Measurements from ENCODE around the gene PROSER3.

PROSER3 gene

DNA sequence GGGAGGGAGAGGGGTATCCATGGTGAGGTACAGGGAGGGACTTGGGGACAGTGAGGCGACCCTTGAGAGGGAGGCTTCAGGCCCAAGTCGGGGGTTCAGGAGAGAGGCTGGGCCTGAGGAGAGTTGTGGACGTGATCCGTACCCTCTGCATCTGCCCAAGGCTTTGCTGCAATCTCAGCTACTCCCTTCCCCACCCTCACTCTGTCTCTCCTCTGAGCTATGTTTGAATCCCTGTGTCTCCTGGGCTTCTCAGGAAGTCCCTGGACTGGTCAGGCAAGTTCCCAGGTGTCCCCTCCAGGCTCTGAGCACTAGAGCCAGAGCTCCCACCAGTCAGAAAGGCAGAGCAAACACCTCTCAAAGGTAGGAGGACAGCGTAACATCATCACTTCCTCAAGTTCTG is 7.8 kb upstream of the PROSER3 start:
- Histone ChIP-seq H3K27ac (ENCODE audit: low read depth, low read length, severe bottlenecking) (no peak overlapping the region), H3K9me3 (ENCODE audit: control insufficient read depth, low read length) (no peaks in the 10 kb centered on the region), H3K4me1 (ENCODE audit: control insufficient read depth, insufficient read depth, low read length, poor library complexity, severe bottlenecking) (peaks cover 7% of the 10 kb centered on the region), H3K4me3 (ENCODE audit: extremely low read depth, insufficient read depth, low read length, poor library complexity, severe bottlenecking) (no peak overlapping the region), H3K36me3 (ENCODE audit: control insufficient read depth, insufficient read depth, low read length) (peaks cover 42% of the 10 kb centered on the region)
- 93 to 100% methylated on average over 1 to 5 of the region's 5 CpGs for WGBS, 2 experiments (ENCODE audit: insufficient coverage in 2 of 2)

DNA sequence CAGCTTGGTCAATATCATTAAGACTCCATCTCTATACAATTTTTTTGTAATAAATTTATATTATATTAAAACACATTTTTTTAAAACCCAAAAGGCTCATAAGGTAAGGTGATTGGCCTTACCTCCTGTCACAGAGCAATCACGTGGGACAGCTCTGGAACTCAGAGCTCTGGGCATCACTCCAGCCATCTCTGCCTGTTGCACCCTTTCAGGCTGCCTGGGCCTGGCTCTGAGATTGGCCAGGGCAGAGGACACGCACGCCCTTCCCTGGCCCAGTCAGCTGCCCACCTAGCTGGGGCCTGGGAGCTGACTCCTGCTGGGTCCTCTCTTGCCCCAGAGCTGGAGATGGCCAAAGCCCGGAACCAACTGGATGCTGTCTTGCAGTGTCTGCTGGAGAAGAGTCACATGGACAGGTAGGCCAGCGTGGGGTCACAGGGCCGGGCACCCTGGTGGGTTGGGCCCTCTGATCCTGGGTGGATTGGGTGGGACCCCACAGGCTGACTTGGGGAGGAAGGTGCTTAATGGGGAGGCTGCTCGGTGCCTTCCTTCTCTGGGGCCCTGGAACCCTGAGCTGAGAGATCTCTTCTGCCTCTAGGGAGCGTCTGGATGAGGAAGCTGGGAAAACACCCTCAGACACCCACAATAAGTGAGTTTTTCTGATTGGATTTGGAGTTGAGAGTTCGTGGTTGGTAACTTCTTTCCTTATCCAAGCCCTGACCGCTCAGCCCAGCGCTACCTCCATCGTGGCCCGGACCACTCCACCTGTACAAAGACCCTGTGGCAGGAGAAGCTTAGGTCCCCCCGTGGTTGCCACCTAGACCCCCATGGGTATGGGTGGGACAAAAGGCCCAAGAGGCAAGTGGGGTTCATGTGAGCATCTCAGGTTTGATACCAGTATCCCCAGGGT is 5.9 kb upstream of the PROSER3 start:
- WGBS, 2 experiments (ENCODE audit: insufficient coverage in 2 of 2) = 83 to 90% methylated on average over 6 to 7 of the region's 14 CpGs
- Histone ChIP-seq H3K27ac (ENCODE audit: low read depth, low read length, severe bottlenecking) (no peak overlapping the region), H3K4me3 (ENCODE audit: extremely low read depth, insufficient read depth, low read length, poor library complexity, severe bottlenecking) (no peak overlapping the region), H3K4me1 (ENCODE audit: control insufficient read depth, insufficient read depth, low read length, poor library complexity, severe bottlenecking) (peaks cover 14% of the 10 kb centered on the region), H3K36me3 (ENCODE audit: control insufficient read depth, insufficient read depth, low read length) (peaks cover 44% of the 10 kb centered on the region), H3K9me3 (ENCODE audit: control insufficient read depth, low read length) (no peaks in the 10 kb centered on the region)

DNA sequence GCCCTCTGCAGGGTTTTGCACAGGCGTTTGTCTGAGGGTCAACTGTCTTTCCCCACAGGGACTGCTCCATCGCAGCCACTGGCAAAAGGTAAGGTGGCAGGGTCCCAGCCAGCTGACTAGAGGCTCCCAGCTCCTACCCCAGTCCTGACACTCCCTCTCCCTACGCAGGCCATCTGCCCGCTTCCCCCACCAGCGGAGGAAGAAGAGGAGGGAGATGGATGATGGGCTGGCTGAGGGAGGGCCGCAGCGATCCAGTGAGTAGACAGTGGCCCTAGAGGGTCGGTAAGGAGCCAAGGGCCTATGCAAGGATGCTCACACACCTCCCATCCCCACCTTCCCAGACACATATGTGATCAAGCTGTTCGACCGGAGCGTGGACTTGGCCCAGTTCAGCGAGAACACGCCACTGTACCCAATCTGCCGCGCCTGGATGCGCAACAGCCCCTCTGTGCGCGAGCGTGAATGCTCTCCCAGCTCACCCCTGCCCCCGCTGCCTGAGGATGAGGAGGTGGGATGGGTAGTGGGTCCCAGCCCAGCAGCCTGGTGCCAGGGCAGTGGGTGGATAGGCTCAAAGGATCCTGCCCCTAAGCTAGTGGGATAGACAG is 5.1 kb upstream of the PROSER3 start:
- H3K4me1 ChIP-seq (ENCODE audit: control insufficient read depth, insufficient read depth, low read length, poor library complexity, severe bottlenecking) = peaks cover 15% of the 10 kb centered on the region
- H3K9me3 ChIP-seq (ENCODE audit: control insufficient read depth, low read length) = no peaks in the 10 kb centered on the region
- H3K36me3 ChIP-seq (ENCODE audit: control insufficient read depth, insufficient read depth, low read length) = peaks cover 41% of the 10 kb centered on the region
- no peak overlapping the region for H3K27ac ChIP-seq (ENCODE audit: low read depth, low read length, severe bottlenecking)
- H3K4me3 ChIP-seq (ENCODE audit: extremely low read depth, insufficient read depth, low read length, poor library complexity, severe bottlenecking) = no peak overlapping the region
- WGBS, 2 experiments (ENCODE audit: insufficient coverage in 2 of 2) = 97% methylated on average over 12 of the region's 20 CpGs

DNA sequence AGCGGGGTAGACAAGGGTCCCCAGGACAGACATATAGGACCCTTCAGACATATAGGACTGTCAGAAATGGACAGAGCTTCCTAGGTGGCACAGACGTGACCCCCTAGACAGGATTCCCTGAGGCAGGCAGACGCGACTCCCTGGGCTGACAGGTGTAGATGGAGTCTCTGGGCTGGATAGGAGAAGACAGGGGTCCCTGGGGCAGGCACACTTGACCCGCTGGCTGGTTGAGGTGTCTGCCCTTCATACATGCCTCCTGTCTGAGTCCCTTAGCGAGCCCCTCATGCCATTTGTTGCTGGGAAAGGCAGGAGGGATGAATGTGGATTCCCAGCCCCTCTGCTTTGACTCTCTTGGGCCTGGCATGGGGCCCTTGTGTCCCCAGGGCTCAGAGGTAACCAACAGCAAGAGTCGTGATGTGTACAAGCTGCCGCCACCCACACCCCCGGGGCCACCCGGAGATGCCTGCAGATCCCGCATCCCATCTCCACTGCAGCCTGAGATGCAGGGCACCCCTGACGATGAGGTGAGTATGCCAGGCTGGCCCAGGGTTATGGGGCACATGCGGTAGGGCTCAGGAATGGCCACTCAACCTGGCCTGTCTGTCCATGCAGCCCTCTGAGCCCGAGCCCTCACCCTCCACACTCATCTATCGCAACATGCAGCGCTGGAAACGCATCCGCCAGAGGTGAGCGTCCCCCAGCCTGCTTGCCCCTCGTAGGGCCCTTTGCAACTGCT is 4.2 kb upstream of the PROSER3 start:
- no peak overlapping the region for H3K4me3 ChIP-seq (ENCODE audit: extremely low read depth, insufficient read depth, low read length, poor library complexity, severe bottlenecking)
- peaks cover 15% of the 10 kb centered on the region for H3K4me1 ChIP-seq (ENCODE audit: control insufficient read depth, insufficient read depth, low read length, poor library complexity, severe bottlenecking)
- H3K27ac ChIP-seq (ENCODE audit: low read depth, low read length, severe bottlenecking) = no peak overlapping the region
- no peaks in the 10 kb centered on the region for H3K9me3 ChIP-seq (ENCODE audit: control insufficient read depth, low read length)
- peaks cover 41% of the 10 kb centered on the region for H3K36me3 ChIP-seq (ENCODE audit: control insufficient read depth, insufficient read depth, low read length)
- 98% methylated on average over 18 of the region's 20 CpGs for WGBS, 2 experiments (ENCODE audit: insufficient coverage in 2 of 2)

DNA sequence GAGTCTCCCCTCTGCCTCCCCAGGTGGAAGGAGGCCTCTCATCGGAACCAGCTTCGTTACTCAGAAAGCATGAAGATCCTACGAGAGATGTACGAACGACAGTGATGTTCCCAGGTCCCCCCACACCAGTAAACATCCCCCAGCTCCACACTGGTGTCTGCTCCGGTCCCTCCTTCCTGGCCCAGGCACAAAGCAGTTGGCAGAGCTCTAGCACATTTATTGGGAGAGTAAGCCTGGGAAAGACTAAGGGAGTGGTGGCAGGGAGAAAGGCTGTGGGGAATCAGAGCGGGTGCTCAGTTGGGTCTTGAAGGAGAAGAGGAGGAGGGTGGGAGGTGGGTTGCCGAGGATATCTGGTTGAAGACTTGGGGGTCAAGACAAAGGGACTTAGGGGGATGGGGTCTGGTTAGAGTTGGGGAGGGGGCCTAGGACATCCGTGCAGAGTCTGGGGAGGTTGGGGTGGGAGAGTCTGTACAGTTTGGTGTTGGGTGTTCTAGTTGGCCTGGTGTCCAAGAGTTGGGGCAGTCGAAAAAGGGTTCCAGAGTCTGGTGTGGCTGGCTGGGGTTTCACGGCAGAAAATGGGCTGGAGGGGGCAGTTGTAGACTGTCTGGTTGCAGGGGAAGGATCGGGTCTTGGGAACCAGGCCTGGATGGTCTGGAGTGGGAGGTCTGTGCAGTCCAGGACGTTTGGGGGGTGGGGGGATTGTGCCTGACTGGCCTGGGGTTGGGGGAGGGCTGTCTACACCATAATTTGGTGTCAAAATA is 3.4 kb upstream of the PROSER3 start:
- Histone ChIP-seq H3K4me1 (ENCODE audit: control insufficient read depth, insufficient read depth, low read length, poor library complexity, severe bottlenecking) (peaks cover 18% of the 10 kb centered on the region), H3K36me3 (ENCODE audit: control insufficient read depth, insufficient read depth, low read length) (peaks cover 46% of the 10 kb centered on the region), H3K4me3 (ENCODE audit: extremely low read depth, insufficient read depth, low read length, poor library complexity, severe bottlenecking) (no peak overlapping the region), H3K9me3 (ENCODE audit: control insufficient read depth, low read length) (no peaks in the 10 kb centered on the region), H3K27ac (ENCODE audit: low read depth, low read length, severe bottlenecking) (no peak overlapping the region)
- WGBS, 2 experiments (ENCODE audit: insufficient coverage in 2 of 2) = 91 to 95% methylated on average over 8 to 9 of the region's 13 CpGs

DNA sequence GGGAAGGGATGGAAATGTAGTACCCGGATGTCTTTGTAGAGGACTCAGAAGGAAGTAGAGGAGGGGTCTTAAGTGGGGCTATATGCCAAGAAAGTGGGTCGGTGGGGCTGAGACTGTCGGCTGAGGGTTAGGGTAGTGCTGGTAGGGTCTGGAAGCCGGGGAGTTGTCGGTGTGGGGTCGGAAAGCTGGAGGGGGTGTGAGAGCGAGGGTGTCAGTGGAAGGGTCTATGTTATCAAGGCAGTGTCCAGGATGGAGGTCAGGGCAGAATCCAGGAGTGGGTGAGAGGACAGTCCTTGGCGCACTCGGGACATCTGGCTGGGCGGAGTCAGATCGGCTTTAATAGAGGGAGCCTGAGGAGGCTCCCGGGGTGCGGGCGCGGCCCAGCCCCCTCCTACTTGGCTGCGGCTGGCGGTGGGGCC is 2.8 kb upstream of the PROSER3 start:
- no peaks in the 10 kb centered on the region for H3K9me3 ChIP-seq (ENCODE audit: control insufficient read depth, low read length)
- H3K36me3 ChIP-seq (ENCODE audit: control insufficient read depth, insufficient read depth, low read length) = peaks cover 52% of the 10 kb centered on the region
- H3K4me3 ChIP-seq (ENCODE audit: extremely low read depth, insufficient read depth, low read length, poor library complexity, severe bottlenecking) = no peak overlapping the region
- peaks cover 18% of the 10 kb centered on the region for H3K4me1 ChIP-seq (ENCODE audit: control insufficient read depth, insufficient read depth, low read length, poor library complexity, severe bottlenecking)
- no peak overlapping the region for H3K27ac ChIP-seq (ENCODE audit: low read depth, low read length, severe bottlenecking)
- WGBS, 2 experiments (ENCODE audit: insufficient coverage in 2 of 2) = 84 to 85% methylated on average over 14 to 17 of the region's 17 CpGs

DNA sequence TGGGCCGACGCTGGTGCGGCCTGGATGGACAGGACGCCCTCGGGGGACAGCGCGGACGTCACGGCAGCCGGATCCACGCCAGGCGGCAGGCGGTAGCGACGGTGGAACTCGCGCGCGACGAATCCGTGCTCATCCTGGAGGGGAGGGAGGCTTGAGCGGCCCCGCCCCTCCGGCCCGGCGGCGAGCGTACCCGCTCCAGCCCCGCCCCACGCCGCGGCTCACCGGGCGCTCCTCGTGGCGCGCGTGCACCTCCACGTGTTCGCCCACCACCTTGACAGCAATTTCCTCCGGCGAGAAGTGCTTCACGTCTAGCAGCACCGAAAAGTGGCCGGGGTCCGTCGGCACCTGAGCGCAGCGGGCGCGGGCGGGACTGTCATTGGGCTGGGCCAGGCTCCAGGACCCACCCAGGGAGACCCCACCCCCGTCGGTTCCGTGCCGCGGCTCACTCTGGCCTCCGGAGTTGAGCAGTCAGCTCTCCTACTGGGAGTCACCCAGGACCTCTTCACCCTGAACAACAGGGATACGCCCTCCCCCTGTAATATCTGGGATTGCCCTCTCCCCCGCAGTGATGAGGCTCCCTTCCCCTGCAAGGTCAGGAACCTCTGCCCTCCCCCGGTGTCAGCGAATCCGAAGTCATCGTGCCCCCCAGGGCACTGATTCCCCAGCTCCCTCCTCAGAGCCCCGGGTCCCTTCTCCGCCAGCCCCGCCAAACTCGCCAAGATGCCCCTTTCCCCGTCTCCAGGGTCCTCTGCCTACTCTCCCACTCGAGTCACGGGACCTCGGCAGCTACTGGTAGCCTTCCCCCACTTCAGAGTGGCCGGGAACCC is 2.2 kb upstream of the PROSER3 start:
- H3K36me3 ChIP-seq (ENCODE audit: control insufficient read depth, insufficient read depth, low read length) = peaks cover 59% of the 10 kb centered on the region
- peak overlapping the region; percentile 98 for H3K27ac ChIP-seq (ENCODE audit: low read depth, low read length, severe bottlenecking)
- H3K9me3 ChIP-seq (ENCODE audit: control insufficient read depth, low read length) = no peaks in the 10 kb centered on the region
- WGBS, 2 experiments (ENCODE audit: insufficient coverage in 2 of 2) = 76 to 80% methylated on average over 29 to 54 of the region's 74 CpGs
- peaks cover 18% of the 10 kb centered on the region for H3K4me1 ChIP-seq (ENCODE audit: control insufficient read depth, insufficient read depth, low read length, poor library complexity, severe bottlenecking)
- H3K4me3 ChIP-seq (ENCODE audit: extremely low read depth, insufficient read depth, low read length, poor library complexity, severe bottlenecking) = no peak overlapping the region

DNA sequence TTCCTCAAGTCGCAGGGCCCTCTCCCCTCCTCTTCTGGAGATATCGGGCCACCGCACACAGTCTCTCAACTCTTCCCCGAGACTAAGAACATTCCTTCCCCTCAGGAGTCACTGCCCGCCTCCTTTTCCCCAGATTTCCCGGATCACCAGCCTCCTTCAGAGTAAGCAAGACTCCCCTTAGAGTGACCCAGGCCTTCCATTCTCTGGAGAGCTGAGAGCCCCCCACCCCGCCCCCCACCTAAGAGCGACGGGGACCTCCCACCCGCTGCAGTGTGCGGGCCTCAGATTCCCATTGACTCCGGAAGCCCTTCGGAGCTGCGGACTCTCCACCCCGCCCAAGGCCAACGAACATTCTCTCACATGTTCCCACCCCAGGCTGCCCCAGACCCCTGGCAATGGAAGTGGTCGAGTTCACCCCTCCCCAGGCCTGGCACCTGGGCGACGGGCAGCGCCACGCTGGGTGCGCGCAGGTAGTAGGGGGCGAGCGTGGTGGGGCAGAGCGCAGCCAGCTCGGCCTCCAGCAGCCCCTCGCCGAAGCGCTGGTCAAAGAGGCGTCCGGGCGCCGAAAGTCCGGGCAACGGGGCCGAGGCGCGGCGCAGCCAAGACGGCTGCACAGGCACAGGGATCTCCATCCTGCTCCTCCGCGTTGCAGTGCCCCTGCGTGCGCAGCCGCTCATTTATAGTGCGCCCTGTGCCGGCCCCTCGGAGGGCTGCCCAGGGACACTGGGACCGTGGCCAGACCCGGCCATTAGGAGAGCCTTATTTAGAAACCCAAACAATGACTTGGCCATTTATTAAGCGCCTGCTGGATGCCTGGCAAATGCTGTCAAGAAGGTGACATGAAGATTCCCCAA is 1.4 kb upstream of the PROSER3 start, which contains the start of gene HSPB6:
TSS of gene HSPB6 (minus strand) at position 653 of the 854 bp plus-strand sequence. CDS start at position 632, 21 bp downstream.
- Histone ChIP-seq H3K9me3 (ENCODE audit: control insufficient read depth, low read length) (no peaks in the 10 kb centered on the region), H3K36me3 (ENCODE audit: control insufficient read depth, insufficient read depth, low read length) (peaks cover 63% of the 10 kb centered on the region), H3K4me3 (ENCODE audit: extremely low read depth, insufficient read depth, low read length, poor library complexity, severe bottlenecking) (peak within 1 kb of the TSS; percentile 93), H3K4me1 (ENCODE audit: control insufficient read depth, insufficient read depth, low read length, poor library complexity, severe bottlenecking) (peaks cover 18% of the 10 kb centered on the region), H3K27ac (ENCODE audit: low read depth, low read length, severe bottlenecking) (peak within 1 kb of the TSS; percentile 98)
- 94 to 96% methylated on average over 32 to 50 of the region's 52 CpGs for WGBS, 2 experiments (ENCODE audit: insufficient coverage in 2 of 2)

DNA sequence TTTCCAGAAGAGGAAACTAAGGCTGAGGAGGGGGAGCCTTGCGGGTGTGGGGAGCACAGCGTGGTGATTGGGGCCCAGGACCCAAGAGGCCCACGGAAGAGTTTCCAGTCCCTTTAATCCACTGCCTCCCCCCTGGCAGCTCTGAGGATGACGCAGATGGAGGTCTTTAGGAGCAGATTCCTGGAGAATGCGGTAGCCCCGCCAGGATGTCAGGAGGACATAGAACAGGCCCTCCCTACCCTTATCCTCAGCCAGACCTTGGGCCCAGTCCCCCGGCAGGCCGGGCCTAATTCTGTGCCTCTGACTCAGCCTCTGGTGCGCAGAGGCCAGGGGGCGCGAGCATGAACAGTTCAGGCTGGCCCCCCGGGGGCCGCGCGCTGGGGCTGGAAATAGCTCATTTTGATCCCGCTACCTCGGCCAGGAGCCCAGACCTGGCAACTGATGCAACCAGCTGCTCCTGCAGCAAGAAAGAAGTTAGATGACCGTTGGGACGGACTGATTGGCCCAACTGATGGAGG is 686 bp upstream of the PROSER3 start:
- 20 to 23% methylated on average over 13 to 15 of the region's 19 CpGs for WGBS, 2 experiments (ENCODE audit: insufficient coverage in 2 of 2)
- H3K36me3 ChIP-seq (ENCODE audit: control insufficient read depth, insufficient read depth, low read length) = peaks cover 63% of the 10 kb centered on the region
- H3K9me3 ChIP-seq (ENCODE audit: control insufficient read depth, low read length) = no peaks in the 10 kb centered on the region
- H3K27ac ChIP-seq (ENCODE audit: low read depth, low read length, severe bottlenecking) = peak overlapping the region; percentile 98
- H3K4me3 ChIP-seq (ENCODE audit: extremely low read depth, insufficient read depth, low read length, poor library complexity, severe bottlenecking) = peak overlapping the region; percentile 93
- peaks cover 18% of the 10 kb centered on the region for H3K4me1 ChIP-seq (ENCODE audit: control insufficient read depth, insufficient read depth, low read length, poor library complexity, severe bottlenecking)
